Measurements from ENCODE around the gene RIIAD1.
"Not testable (repeated sequence)": the region's sequence is repeated elsewhere in the genome, so short reads cannot be mapped to it uniquely, and the experiment has no call there.

RIIAD1 gene, protein sequence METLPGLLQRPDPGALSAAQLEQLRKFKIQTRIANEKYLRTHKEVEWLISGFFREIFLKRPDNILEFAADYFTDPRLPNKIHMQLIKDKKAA

DNA sequence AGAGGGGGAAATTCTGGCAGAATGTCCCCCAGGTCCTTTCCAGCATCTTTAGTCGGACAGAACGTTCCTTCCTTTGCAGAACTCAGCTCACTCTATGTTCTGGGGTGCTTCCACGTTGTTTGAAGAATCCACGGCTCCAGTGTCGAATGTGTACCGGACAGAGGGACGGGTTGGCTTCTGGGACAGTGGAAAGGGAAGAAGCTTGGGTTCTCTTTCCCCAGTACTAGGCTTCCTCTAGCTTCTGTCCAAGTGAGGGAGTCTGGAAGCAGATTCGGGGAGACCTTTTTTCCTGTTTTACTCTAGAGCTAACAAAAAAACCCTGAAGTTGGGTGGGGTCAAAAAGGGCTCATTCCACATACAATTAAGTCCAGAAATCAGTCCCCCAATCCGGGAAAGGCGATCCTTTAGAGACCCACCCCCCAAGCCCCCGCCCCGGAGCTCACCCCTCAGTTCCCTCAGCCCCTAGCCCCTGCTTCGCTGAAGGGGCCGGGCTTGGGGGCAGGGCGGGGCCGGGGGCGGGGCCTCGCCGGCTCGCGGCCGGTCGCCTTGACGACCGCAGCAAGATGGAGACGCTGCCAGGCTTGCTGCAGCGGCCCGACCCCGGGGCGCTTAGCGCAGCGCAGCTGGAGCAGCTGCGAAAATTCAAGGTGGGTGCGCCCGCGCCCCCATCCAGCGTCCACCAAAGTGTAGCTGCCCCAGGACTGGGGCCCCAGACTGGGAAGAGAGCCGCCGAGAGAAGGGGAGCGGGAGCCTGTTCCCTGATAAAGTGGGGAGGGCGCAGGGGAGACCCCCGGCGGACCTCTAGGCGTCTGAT is at the start of gene RIIAD1:
Gene RIIAD1, plus strand, starts transcription at position 549 of the 814 bp plus-strand sequence. Its CDS starts 15 bp downstream, at position 564.
- peak; percentile 69 for DNase-seq
- H3K27ac Mint-ChIP-seq, result no peak within 1 kb of the TSS

DNA sequence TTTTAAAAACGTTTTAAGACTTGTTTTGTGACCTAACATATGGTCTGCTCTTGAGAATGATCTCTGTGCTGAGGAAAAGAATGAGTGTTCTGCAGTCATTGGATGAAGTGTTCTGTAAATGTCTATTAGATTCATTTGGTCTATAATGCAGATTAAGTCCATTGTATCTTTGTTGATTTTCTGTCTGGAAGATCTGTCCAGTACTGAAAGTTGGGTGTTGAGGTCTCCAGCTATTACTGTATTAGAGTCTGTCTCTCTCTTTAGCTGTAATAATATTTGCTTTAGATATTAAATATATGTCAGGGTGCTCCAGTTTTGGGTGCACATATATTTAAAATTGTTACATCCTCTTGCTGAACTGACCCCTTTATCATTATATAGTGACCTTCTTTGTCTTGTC is 47.9 kb upstream of the RIIAD1 start:
- peaks cover 53% of the 10 kb centered on the region for H3K36me3 Mint-ChIP-seq (ENCODE audit: low read depth)
- H3K9me3 Mint-ChIP-seq, result no peaks in the 10 kb centered on the region
- H3K27me3 Mint-ChIP-seq, result no peaks in the 10 kb centered on the region
- no peak overlapping the region for H3K4me3 Mint-ChIP-seq
- peaks cover 2% of the 10 kb centered on the region for H3K4me1 Mint-ChIP-seq (ENCODE audit: low read depth)
- no peak overlapping the region for H3K27ac Mint-ChIP-seq
- no peak for DNase-seq

More for the DNA sequence above, at the start of gene RIIAD1:
- H3K27me3 Mint-ChIP-seq, result peaks cover 80% of the 10 kb centered on the region
- H3K36me3 Mint-ChIP-seq (ENCODE audit: low read depth), result no peaks in the 10 kb centered on the region
- peaks cover 28% of the 10 kb centered on the region for H3K4me1 Mint-ChIP-seq (ENCODE audit: low read depth)
- H3K9me3 Mint-ChIP-seq, result no peaks in the 10 kb centered on the region
- peak within 1 kb of the TSS; percentile 74 for H3K4me3 Mint-ChIP-seq

DNA sequence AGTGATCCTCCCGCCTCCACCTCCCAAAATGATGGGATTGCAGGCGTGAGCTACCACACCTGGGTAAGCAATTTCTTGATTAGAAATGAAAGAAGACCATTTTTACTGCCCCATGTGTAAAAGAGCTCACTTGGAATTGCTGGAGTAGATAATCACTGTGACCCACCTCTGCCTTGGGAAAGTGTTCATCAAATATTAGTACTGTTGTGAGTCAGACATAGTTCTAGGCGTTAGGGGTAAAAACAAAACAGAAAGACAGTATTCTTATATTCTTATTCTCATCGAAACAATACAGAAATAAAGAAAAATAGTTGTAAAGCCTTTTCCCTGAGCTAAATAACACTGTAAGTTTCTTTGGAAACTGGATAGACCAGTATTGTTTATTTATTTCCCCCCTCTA is 40.9 kb upstream of the RIIAD1 start:
- no peak overlapping the region for H3K4me3 Mint-ChIP-seq
- DNase-seq, result no peak
- H3K27me3 Mint-ChIP-seq, result no peaks in the 10 kb centered on the region
- H3K27ac Mint-ChIP-seq, result no peak overlapping the region
- H3K36me3 Mint-ChIP-seq (ENCODE audit: low read depth), result peaks cover 49% of the 10 kb centered on the region
- H3K9me3 Mint-ChIP-seq, result no peaks in the 10 kb centered on the region
- no peaks in the 10 kb centered on the region for H3K4me1 Mint-ChIP-seq (ENCODE audit: low read depth)

DNA sequence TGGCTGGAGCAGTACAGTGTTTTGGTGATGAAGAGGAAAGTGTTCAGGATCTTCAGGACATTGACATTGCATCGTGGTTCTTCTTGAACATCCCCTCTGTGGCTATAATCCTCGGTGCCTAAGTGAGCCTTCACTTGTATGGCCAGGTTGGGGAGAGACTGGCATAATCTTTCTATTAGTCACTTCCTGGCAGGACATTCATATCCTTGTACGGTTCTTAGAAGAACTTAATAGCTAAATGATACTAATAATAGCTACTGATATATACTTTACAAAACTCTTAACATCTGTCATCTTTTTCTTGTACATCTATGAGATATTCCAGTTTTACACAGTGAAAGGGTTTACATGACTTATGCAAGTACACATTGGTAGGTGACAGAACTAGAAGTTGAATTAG is 40.5 kb upstream of the RIIAD1 start:
- no peak overlapping the region for H3K4me3 Mint-ChIP-seq
- peaks cover 54% of the 10 kb centered on the region for H3K36me3 Mint-ChIP-seq (ENCODE audit: low read depth)
- no peaks in the 10 kb centered on the region for H3K4me1 Mint-ChIP-seq (ENCODE audit: low read depth)
- DNase-seq, result no peak
- H3K27me3 Mint-ChIP-seq, result no peaks in the 10 kb centered on the region
- no peaks in the 10 kb centered on the region for H3K9me3 Mint-ChIP-seq
- H3K27ac Mint-ChIP-seq, result no peak overlapping the region

DNA sequence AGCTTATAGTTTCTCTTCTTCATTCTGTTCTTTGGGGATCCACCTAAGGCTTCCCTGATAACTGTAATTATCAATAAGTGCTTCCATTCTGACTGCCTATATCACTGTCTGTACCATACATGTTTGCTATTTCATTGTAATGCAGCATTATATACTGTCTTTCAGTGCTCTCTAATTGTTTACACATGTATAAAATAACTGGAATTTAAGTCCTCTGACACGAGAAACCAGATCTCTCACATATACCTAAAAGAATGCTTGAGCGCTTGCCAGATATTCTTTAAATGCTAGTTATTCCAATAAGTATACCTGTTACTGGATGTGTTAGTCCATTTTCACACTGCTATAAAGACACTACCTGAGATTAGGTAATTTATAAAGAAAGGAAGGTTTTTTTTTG is 39.4 kb upstream of the RIIAD1 start:
- peaks cover 62% of the 10 kb centered on the region for H3K36me3 Mint-ChIP-seq (ENCODE audit: low read depth)
- no peak overlapping the region for H3K27ac Mint-ChIP-seq
- no peaks in the 10 kb centered on the region for H3K27me3 Mint-ChIP-seq
- no peak for DNase-seq
- H3K4me1 Mint-ChIP-seq (ENCODE audit: low read depth), result no peaks in the 10 kb centered on the region
- no peak overlapping the region for H3K4me3 Mint-ChIP-seq
- no peaks in the 10 kb centered on the region for H3K9me3 Mint-ChIP-seq

DNA sequence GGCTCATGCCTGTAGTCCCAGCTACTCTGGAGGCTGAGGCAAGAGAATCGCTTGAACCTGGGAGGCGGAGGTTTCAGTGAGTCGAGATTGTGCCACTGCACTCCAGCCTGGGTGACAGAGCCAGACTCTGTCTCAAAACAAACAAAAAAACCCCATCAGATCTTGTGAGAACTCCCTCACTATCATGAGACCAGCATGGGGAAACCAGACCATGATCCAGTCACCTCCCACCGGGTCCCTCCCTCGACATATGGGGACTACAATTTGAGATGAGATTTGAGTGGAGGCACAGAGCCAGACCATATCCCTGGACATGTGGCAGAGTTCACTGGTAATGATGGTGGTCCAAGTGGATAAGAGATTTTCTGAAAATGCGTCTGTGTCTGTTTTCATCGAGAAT is 38.4 kb upstream of the RIIAD1 start:
- not testable (repeated sequence) for H3K4me3 Mint-ChIP-seq; H3K9me3 Mint-ChIP-seq; H3K27ac Mint-ChIP-seq; H3K4me1 Mint-ChIP-seq (ENCODE audit: low read depth); DNase-seq; H3K27me3 Mint-ChIP-seq
- peaks cover 67% of the 10 kb centered on the region for H3K36me3 Mint-ChIP-seq (ENCODE audit: low read depth)

DNA sequence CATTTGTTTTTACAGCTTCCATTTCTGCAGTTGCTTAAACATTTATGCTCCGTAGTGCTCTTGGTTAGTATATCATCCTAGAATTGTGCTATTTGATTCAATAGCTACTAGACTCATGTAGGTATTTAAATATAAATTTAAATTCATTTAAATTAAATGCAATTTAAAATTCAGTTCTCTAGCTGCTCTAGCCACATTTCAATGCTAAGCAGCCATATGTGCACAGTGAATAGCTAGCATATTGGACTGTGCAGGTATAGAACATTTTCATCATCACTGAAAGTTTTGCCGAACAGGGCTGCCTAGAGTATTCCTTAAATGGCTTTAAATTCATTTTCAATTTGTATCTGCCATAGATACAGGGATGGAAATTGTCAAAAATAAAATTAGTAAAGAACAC is 37.2 kb upstream of the RIIAD1 start:
- no peak overlapping the region for H3K4me3 Mint-ChIP-seq
- DNase-seq, result no peak
- no peaks in the 10 kb centered on the region for H3K9me3 Mint-ChIP-seq
- H3K27ac Mint-ChIP-seq, result no peak overlapping the region
- H3K36me3 Mint-ChIP-seq (ENCODE audit: low read depth), result peaks cover 66% of the 10 kb centered on the region
- H3K27me3 Mint-ChIP-seq, result no peaks in the 10 kb centered on the region
- no peaks in the 10 kb centered on the region for H3K4me1 Mint-ChIP-seq (ENCODE audit: low read depth)

DNA sequence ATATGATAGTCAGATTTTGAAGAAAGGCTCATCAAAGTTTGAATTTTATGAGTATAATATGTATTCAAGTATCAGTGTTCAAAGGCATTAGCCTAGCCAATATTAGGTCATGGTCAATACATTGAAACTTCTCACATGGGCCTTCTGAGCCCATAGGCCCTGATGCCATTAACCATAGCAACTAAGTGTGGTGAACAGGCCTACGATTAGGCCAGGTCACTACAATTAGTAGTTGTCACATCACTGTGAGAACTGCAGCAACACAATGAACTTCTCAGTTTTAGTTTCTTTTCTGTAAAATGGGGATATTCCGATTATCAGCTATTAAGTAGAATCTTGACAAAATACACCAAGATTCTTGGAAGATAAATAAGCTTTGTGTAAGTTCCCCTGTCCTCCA is 34.8 kb upstream of the RIIAD1 start:
- no peaks in the 10 kb centered on the region for H3K4me1 Mint-ChIP-seq (ENCODE audit: low read depth)
- H3K27ac Mint-ChIP-seq, result no peak overlapping the region
- peaks cover 55% of the 10 kb centered on the region for H3K36me3 Mint-ChIP-seq (ENCODE audit: low read depth)
- no peak overlapping the region for H3K4me3 Mint-ChIP-seq
- H3K9me3 Mint-ChIP-seq, result no peaks in the 10 kb centered on the region
- no peaks in the 10 kb centered on the region for H3K27me3 Mint-ChIP-seq
- no peak for DNase-seq

DNA sequence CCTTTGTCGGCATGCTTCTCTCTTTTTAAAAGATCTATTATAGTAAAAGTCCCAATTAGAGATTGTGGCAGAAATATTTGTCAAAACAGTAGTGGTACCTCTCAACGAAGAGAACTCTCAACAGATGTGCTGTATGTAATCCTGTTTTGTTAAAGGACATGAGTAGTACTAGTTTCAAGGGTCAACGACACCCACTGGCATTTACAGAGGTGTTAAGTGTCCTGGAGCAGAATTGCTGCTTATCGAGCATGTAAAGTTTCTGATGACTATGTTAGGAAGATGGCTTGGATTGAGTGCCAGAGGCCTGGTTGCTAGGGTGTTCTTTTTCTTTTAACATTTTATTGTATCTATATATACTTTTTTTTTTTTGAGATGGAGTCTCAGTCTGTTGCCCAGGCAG is 31.8 kb upstream of the RIIAD1 start:
- H3K9me3 Mint-ChIP-seq, result no peaks in the 10 kb centered on the region
- peaks cover 65% of the 10 kb centered on the region for H3K36me3 Mint-ChIP-seq (ENCODE audit: low read depth)
- H3K27me3 Mint-ChIP-seq, result no peaks in the 10 kb centered on the region
- DNase-seq, result no peak
- H3K4me1 Mint-ChIP-seq (ENCODE audit: low read depth), result no peaks in the 10 kb centered on the region
- no peak overlapping the region for H3K4me3 Mint-ChIP-seq
- no peak overlapping the region for H3K27ac Mint-ChIP-seq

DNA sequence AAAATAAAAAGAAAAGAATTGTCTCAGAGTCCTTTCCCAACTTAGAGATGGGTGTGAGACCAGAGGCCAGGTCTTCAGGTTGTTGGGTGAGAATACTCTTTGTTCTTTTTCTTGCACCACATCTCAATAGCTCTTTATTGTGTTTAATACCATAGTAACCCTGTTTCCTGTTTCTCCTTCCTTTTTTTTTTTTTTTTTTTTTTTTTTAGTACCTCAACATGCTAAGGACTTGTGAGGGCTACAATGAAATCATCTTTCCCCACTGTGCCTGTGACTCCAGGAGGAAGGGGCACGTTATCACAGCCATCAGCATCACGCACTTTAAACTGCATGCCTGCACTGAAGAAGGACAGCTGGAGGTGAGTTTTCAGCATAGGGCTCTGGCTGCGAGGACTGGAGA is 29.1 kb upstream of the RIIAD1 start:
- Mint-ChIP-seq H3K27ac (no peak overlapping the region), H3K4me3 (no peak overlapping the region), H3K36me3 (ENCODE audit: low read depth) (peaks cover 67% of the 10 kb centered on the region), H3K9me3 (no peaks in the 10 kb centered on the region), H3K27me3 (no peaks in the 10 kb centered on the region), H3K4me1 (ENCODE audit: low read depth) (no peaks in the 10 kb centered on the region)
- no peak for DNase-seq

DNA sequence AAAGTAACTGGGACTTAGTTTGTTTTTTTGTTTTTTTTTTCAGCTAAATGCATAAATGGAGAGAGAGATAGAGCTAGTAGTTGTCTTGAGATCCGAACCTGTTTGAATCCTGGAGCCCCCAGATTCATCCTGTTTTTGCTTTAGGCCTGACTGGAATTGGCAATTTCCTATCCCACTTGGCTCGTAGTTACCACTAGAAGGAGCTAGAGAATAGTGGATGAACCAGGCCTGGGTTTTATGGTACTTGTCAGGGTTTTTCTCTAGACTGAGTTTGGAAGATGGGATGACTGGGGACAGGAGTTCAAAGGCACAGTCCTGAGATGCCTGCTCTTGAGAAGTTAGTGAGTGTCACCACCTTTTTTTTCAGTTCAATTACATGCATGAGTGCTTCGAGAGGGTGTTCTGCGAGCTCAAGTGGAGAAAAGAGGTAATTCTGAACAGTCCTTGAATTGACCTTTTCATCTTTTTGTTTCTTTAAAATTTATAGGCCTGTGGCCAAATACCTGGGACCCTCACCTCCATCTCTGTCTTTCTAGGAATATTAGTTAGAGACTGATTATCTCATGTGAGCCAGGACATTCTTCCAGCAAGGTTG is 28.2 kb upstream of the RIIAD1 start:
- no peak overlapping the region for H3K27ac Mint-ChIP-seq
- DNase-seq, result no peak

DNA sequence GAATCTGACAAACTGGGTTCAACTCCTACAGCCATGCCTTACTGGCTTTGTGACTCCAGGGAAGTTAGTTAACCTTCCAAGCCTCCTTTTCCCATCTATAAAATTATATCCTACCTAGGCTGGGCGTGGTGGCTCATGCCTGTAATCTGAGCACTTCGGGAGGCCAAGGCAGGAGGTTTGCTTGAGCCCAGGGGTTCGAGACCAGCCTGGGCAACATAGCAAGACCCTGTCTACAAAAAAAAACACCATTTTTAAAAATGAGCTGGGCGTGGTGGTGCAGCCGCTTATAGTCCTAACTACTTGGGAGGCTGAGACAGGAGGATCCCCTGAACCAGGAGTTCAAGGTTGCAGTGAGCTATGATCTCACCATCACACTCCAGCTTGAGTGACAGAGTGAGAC is 19.8 kb upstream of the RIIAD1 start:
- no peaks in the 10 kb centered on the region for H3K9me3 Mint-ChIP-seq
- no peaks in the 10 kb centered on the region for H3K27me3 Mint-ChIP-seq
- H3K27ac Mint-ChIP-seq, result no peak overlapping the region
- DNase-seq, result no peak
- H3K4me3 Mint-ChIP-seq, result no peak overlapping the region
- H3K4me1 Mint-ChIP-seq (ENCODE audit: low read depth), result peaks cover 1% of the 10 kb centered on the region
- H3K36me3 Mint-ChIP-seq (ENCODE audit: low read depth), result peaks cover 40% of the 10 kb centered on the region

More for the DNA sequence above, 28.2 kb upstream of the RIIAD1 start:
- Mint-ChIP-seq H3K4me3 (no peak overlapping the region), H3K4me1 (ENCODE audit: low read depth) (no peaks in the 10 kb centered on the region), H3K27me3 (no peaks in the 10 kb centered on the region), H3K9me3 (no peaks in the 10 kb centered on the region), H3K36me3 (ENCODE audit: low read depth) (peaks cover 68% of the 10 kb centered on the region)

DNA sequence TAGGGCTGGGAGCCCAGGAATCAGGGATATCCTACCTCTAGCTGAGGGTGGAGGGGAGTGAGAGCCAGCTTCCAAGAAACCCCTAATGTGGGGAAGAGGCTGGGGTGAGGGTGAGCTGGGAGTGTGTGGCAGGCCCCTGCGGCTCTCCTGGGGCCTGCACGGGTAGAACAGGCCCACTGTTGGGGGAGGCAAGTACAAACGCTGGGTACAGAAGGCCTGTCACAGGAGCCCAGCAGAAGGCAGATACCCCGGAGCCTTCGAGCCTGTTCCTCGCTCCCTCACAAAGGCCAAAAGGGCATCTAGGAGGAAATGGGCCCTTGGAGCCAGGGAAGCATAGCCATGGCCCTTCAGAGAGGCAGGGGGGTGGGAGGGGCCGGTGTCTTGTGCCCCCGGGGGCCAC is 18.4 kb upstream of the RIIAD1 start:
- H3K4me1 Mint-ChIP-seq (ENCODE audit: low read depth), result peaks cover 1% of the 10 kb centered on the region
- no peak overlapping the region for H3K4me3 Mint-ChIP-seq
- DNase-seq, result no peak
- peaks cover 29% of the 10 kb centered on the region for H3K36me3 Mint-ChIP-seq (ENCODE audit: low read depth)
- no peaks in the 10 kb centered on the region for H3K9me3 Mint-ChIP-seq
- H3K27me3 Mint-ChIP-seq, result no peaks in the 10 kb centered on the region
- H3K27ac Mint-ChIP-seq, result no peak overlapping the region

DNA sequence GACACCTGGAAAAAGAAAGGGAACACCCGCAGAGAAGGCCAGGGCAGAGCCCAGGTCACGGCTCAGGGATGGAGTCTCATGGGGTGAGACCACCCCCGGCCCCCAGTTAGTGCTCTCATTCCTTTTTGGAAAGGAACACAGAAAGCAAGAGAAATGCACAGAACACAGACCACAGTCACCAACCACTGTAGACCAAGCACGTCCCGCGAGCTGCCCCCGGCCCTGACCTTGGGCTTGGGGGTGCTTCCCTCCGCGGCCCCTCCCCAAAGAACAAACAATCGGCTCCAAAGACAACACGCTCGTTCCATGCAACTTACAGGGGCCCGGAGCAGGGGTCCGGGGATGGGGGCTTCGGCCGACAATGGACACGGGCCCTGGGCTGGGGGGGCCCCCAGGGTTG is 17.5 kb upstream of the RIIAD1 start:
- no peaks in the 10 kb centered on the region for H3K9me3 Mint-ChIP-seq
- peaks cover 1% of the 10 kb centered on the region for H3K4me1 Mint-ChIP-seq (ENCODE audit: low read depth)
- no peak overlapping the region for H3K27ac Mint-ChIP-seq
- H3K4me3 Mint-ChIP-seq, result no peak overlapping the region
- peaks cover 21% of the 10 kb centered on the region for H3K36me3 Mint-ChIP-seq (ENCODE audit: low read depth)
- no peak for DNase-seq
- no peaks in the 10 kb centered on the region for H3K27me3 Mint-ChIP-seq

DNA sequence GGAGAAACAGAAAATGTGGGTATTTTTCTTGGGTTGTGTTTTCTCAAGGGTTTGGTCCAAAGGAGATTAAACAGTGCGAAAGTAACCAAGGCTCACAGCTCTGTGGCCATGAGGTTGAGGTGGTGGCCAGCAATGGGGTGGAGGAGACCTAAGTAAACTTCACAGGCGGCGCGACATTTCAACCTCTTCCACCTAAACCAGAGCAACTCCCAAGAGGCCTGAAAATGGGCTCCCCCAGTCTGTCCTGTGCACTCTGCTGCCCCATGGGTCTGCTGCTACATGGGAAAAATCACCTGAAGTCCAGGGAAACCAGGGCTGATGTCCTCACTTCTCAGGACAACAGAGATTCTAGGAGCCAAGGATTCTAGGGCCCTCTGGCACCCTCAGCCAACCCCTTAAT is 17.1 kb upstream of the RIIAD1 start:
- DNase-seq, result no peak
- H3K27me3 Mint-ChIP-seq, result no peaks in the 10 kb centered on the region
- peaks cover 18% of the 10 kb centered on the region for H3K36me3 Mint-ChIP-seq (ENCODE audit: low read depth)
- no peak overlapping the region for H3K4me3 Mint-ChIP-seq
- no peaks in the 10 kb centered on the region for H3K9me3 Mint-ChIP-seq
- H3K4me1 Mint-ChIP-seq (ENCODE audit: low read depth), result peaks cover 1% of the 10 kb centered on the region
- no peak overlapping the region for H3K27ac Mint-ChIP-seq

Measured in activated T-cell treated with anti-CD3 and anti-CD28 coated beads, Interleukin-2, amount 50 U/mL, for 24 hours (primary cell).